Bronchial epithelial cell (primary cell): ENCODE results near the gene TIMM21. TPM values are rescaled to one million over a fixed set of nuclear protein-coding genes. Genes with fewer than 3 reads are reported as not detected.

Experiments
- DNase-seq: peaks from one replicate; pipeline ENCODE4 v3.0.0-alpha.2; 2010; ENCODE audit warnings: low read depth
- FAIRE-seq: peaks from 2 replicates; lab custom pipeline; 2011; peaks lifted over from hg19 to GRCh38; lab: Jason Lieb, UNC
- H3K27me3 ChIP-seq: 2 replicates; pipeline ENCODE4 v1.5.1; 2011; ENCODE audit warnings: low read length; ENCODE audit not compliant: control insufficient read depth, insufficient read depth
- H3K36me3 ChIP-seq: 2 replicates; pipeline ENCODE4 v1.5.1; 2011; ENCODE audit warnings: low read length; ENCODE audit not compliant: control insufficient read depth, insufficient read depth
- H3K4me3 ChIP-seq: 2 replicates; pipeline ENCODE4 v1.5.1; 2011; ENCODE audit warnings: mild to moderate bottlenecking, low read depth, low read length, control low read depth
- CTCF ChIP-seq: IDR thresholded peaks from 2 replicates; pipeline ENCODE4 v1.5.1; 2011; ENCODE audit warnings: mild to moderate bottlenecking, moderate library complexity, low read length, control low read depth, inconsistent platforms; ENCODE audit not compliant: insufficient read depth, severe bottlenecking
- total RNA-seq: library from RNA; depleted of rRNA; stranded (reverse); fragments of >200 nt; gene quantifications from 2 replicates; pipeline ENCODE4 v1.2.1, GENCODE V29; 2014

TIMM21 gene
- total RNA-seq, 1 donor from 2014 or later = 25.0 TPM

DNA sequence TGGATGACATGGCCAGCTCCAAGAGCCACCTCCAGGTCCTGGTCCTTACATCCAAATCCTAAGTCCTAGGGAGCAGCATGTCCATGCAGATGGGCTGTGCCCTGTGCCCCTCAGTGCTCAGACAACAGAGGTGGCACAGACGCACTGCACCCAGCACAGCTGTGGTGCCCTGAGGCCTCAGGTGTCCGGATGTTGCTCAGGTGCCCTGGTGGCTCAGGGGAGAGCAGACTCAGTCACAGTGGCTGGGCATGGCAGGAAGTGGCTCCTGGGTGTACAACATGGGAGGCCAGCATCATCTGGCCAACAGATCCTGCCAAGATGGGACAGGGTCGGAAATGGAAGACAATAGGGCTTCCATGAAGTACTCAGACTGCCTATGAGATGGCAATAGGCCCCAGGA lies 50.1 kb downstream of the TIMM21 start:
- H3K36me3 ChIP-seq = no peaks in the 10 kb centered on the region
- no peak overlapping the region for H3K4me3 ChIP-seq
- no peak for TF ChIP-seq CTCF
- FAIRE-seq (no peak), DNase-seq (no peak)
- peaks cover 1% of the 10 kb centered on the region for H3K27me3 ChIP-seq

DNA sequence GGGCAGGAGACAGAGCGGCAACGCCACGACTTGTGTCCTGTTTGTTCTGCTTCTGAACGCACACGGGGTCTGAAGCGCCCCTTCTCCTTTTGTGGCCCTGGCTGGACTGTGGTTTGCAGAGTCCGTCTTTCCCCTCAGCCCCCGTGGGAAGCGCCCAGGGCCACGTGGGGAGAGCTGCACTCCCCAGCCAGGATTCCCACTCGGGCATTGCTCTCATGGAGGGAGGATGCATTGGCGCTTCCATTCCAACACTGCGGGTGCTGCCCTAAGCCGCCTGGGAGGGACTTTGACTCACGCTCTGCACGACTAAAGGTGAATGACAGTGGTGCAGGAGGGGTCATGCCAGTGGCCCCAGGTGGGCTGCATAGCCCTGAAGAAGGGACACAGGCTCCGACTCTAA lies 52.5 kb downstream of the TIMM21 start:
- Histone ChIP-seq H3K4me3 (no peak overlapping the region), H3K27me3 (peaks cover 1% of the 10 kb centered on the region), H3K36me3 (no peaks in the 10 kb centered on the region)
- TF ChIP-seq CTCF = no peak
- DNase-seq (no peak), FAIRE-seq (no peak)

- no peak for DNase-seq
Measured at GRCh38 chr18:74203811-74204210, 55.5 kb downstream of the TIMM21 start.

GRCh38 chr18:74204526-74205152 lies 56.3 kb downstream of the TIMM21 start:
- Histone ChIP-seq H3K4me3 (no peak overlapping the region), H3K27me3 (peaks cover 1% of the 10 kb centered on the region), H3K36me3 (no peaks in the 10 kb centered on the region)
- no peak for TF ChIP-seq CTCF
- DNase-seq (no peak), FAIRE-seq (no peak)

More at GRCh38 chr18:74203811-74204210, 55.5 kb downstream of the TIMM21 start:
- Histone ChIP-seq H3K27me3 (peaks cover 1% of the 10 kb centered on the region), H3K4me3 (no peak overlapping the region), H3K36me3 (no peaks in the 10 kb centered on the region)
- FAIRE-seq = peak; percentile 55
- TF ChIP-seq CTCF = no peak

Other genes starting within 250 kb of the TIMM21 start
- 0.13 TPM in 1 of 2 replicates, not detected in the other for gene FBXO15, start 689 bp upstream of the TIMM21 start, total RNA-seq
- gene CYB5A, start 143.4 kb downstream of the TIMM21 start, total RNA-seq = 53.2 and 66.3 TPM in 2 replicates
- gene C18orf63, start 167.3 kb downstream of the TIMM21 start, total RNA-seq = not detected in 2 replicates